ENCODE results near the gene SLC4A1.

The SLC4A1 gene

DNA sequence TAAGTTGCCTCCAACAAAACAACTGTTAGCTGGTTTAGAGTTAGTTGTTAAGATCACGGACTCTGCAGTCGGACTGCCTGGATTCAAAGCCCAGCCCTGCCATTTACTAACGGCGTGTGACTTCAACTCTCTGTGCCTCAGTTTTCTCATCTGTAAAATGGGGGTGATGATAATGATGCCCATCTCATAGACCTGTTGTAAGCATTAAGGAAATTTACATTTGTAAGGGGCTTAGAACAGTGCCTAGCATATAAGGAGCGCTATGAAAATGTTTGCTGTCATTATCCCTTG, 825 bp downstream of the SLC4A1 start:
- no peak for DNase-seq (ENCODE audit: low read depth)
- H3K4me3 ChIP-seq (ENCODE audit: low read length), result no peak overlapping the region
- TF ChIP-seq, protein P1, sequence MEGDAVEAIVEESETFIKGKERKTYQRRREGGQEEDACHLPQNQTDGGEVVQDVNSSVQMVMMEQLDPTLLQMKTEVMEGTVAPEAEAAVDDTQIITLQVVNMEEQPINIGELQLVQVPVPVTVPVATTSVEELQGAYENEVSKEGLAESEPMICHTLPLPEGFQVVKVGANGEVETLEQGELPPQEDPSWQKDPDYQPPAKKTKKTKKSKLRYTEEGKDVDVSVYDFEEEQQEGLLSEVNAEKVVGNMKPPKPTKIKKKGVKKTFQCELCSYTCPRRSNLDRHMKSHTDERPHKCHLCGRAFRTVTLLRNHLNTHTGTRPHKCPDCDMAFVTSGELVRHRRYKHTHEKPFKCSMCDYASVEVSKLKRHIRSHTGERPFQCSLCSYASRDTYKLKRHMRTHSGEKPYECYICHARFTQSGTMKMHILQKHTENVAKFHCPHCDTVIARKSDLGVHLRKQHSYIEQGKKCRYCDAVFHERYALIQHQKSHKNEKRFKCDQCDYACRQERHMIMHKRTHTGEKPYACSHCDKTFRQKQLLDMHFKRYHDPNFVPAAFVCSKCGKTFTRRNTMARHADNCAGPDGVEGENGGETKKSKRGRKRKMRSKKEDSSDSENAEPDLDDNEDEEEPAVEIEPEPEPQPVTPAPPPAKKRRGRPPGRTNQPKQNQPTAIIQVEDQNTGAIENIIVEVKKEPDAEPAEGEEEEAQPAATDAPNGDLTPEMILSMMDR (conservative IDR thresholded peaks at IDR 0.05; ENCODE audit: low read depth, low read length), result no peak

DNA sequence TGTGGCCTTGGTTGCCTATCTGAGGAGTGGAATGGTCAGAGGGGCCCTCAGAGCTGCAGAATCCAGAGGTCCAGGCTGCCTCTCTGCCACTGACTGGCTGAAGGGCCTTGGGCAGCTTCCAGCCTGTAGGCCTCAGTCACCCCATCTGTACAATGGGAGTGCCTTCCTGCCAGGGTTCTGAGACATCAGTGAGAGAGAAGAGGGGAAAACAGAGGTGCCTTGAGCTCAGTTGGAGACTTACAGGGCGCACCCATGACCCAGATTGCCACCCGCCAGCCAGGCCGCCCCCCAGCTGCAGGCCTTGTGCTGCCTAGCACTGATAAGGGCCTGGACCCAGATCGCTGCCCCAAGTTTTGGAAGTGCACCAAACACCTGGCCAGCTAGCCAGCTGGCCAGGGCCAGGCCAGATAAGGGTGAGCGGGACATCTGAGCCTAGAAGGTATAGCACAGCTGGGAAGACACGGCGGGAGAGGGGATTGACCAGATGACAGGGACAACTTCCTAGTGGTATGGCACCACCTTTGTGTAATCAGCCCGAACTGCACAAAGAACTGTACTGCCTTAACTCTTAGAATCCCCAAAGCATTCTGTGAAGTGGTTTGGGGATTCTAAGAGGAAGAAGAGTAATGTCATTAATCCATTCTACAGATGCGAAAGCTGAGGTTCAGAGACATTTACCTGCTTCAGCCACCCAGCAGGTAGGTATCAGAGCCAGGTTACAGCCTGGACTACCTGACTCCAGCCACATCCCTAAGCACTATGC, 1.4 kb downstream of the SLC4A1 start:
- H3K4me3 ChIP-seq (ENCODE audit: low read length), result no peak overlapping the region
- TF ChIP-seq, protein P1 (conservative IDR thresholded peaks at IDR 0.05; ENCODE audit: low read depth, low read length), result no peak
- DNase-seq (ENCODE audit: low read depth), result no peak

DNA sequence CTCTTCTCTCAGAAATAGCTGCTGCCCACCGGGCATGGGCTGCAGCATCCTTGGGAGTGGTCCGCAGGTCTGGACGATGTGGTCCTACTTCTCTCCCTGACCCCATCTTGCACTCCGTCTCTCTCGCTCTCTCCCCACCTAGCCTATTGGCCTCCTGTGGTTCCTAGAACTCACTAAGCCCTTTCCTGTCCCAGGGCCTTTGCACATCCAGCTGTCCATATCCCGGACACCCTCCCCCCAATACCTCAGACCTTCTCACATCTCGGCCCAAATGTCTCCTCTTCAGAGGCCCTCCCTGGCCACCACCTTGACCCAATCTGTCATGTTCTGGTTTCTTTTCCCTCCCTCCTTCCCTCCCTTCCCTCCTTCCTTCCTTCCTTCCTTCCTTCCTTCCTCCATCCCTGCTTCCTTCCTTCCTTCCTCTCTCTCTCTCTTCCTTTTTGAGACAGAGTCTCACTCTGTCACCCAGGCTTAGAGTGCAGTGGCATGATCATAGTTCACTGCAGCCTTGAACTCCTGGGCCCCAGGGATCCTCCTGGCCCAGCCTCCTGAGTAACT, 4.5 kb downstream of the SLC4A1 start:
- TF ChIP-seq, protein P1 (conservative IDR thresholded peaks at IDR 0.05; ENCODE audit: low read depth, low read length), result no peak
- DNase-seq (ENCODE audit: low read depth), result no peak
- no peak overlapping the region for H3K4me3 ChIP-seq (ENCODE audit: low read length)

DNA sequence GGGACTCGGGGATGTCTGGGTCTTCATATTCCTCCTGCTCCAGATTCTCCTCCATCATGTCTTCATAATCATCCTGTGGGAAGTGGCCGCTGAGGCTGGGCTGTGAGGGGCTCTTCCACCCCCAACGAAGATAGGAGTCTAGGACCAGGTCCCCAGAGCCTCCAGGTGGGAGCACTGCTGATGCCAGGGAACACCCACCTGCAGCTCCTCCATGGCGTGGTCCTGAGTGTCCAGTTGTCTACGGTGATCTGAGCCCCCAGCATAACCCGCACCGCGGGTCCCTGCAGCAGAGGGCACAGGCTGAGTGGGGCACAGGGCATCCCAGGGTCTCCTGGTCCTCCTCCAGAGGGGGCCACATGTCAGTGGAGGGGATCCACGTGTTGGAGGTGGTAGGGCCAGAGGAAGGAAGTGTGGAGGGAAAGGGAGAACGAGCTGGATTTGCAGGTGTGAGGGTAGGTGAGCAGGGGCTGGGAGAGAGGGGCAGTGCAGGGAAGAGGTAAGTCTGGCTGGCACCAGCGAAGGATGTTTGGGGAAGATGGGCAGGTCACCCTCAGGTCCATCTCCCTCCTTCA, 5.2 kb downstream of the SLC4A1 start:
- TF ChIP-seq, protein P1 (conservative IDR thresholded peaks at IDR 0.05; ENCODE audit: low read depth, low read length), result no peak
- no peak for DNase-seq (ENCODE audit: low read depth)
- H3K4me3 ChIP-seq (ENCODE audit: low read length), result no peak overlapping the region

DNA sequence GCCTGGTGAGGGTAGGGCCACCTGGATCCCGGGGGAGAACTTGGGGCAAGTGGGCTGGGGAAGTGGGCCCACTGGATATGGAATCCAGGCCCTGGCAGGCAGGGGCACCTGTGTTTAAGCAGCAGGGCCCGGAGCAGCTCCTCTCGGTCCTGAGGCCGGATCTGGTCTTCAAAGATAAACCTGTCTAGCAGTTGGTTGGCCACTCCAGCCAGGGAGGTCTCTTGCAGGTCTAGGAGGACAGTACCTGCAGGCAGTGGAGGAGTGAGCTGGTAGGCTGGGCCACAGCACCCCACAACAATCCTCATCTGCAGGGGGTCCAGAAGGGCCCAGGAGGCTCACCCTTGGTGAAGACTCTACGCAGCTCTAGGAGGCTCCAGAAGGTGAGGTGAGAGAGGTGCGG, 7.6 kb downstream of the SLC4A1 start:
- TF ChIP-seq, protein P1 (conservative IDR thresholded peaks at IDR 0.05; ENCODE audit: low read depth, low read length), result no peak
- no peak overlapping the region for H3K4me3 ChIP-seq (ENCODE audit: low read length)
- DNase-seq (ENCODE audit: low read depth), result no peak

DNA sequence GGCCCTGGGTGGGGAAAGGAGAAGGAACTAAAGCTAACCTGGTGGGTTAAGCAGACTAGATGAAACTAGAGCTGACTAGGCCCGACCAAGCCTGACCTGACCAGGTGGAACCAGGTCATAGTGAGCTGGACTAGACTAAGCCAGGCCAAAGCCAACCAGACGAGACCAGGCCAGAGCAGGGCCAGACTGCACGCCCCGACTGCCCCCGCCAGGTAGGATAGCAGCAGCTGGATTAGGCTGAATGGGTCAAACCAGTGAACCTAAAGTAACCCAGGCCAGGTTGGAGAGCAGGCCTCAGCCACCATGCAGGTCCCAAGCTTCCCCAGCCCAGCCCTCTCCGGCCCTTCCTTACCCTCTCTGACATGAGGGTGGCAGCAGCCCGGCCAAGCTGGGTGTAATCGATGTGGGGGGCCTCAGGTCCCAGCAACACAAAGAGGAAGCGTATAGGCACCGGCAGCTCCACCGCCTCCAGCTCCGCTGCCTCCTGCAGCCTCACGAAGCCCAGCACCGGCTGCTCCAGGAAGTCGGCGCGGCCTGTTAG, 9.1 kb downstream of the SLC4A1 start:
- no peak overlapping the region for H3K4me3 ChIP-seq (ENCODE audit: low read length)
- TF ChIP-seq, protein P1 (conservative IDR thresholded peaks at IDR 0.05; ENCODE audit: low read depth, low read length), result no peak
- no peak for DNase-seq (ENCODE audit: low read depth)
